ENCODE results near the gene EPN2. TPM values are rescaled to one million over a fixed set of nuclear protein-coding genes. Genes with fewer than 3 reads are reported as not detected.

Gene EPN2
- polyA plus RNA-seq, 1 donor (not counting 4 experiments of a cell fraction or from before 2014, with no cell fraction given), result 30.2 TPM

GRCh38 chr17:19363114-19363438 lies 125.9 kb downstream of the EPN2 start:
- peak overlapping the region; percentile 61 for H2AFZ ChIP-seq (ENCODE audit: control insufficient read depth, low read length)
- peaks cover 2% of the 10 kb centered on the region for H3K79me2 ChIP-seq (ENCODE audit: control insufficient read depth, insufficient read depth, low read length)
- no peak overlapping the region for H3K9ac ChIP-seq (ENCODE audit: control insufficient read depth, extremely low read depth, insufficient read depth, low read length)
- DNase-seq (ENCODE audit: low read depth, low spot score) (no peak), FAIRE-seq (no peak)
- peak overlapping the region; percentile 67 for H3K4me2 ChIP-seq (ENCODE audit: control insufficient read depth, extremely low read depth, insufficient read depth, low read depth, low read length)
- peaks cover 0 to 5% of the 10 kb centered on the region in 2 experiments for H3K36me3 ChIP-seq (ENCODE audit: control insufficient read depth in 2 of 2, extremely low read depth in 1 of 2, insufficient read depth in 2 of 2, low read length in 2 of 2)
- no peaks in the 10 kb centered on the region for H3K27me3 ChIP-seq (ENCODE audit: control insufficient read depth, extremely low read depth, insufficient read depth, low read length)
- dilution Hi-C loops (cut with MboI; ENCODE audit: extremely low pct_ligation_motif_present, low sequenced_read_pairs), result loop anchor here (5.0 to 25.0 kb wide), 2 partner anchors 94 to 299 kb away; no protein-coding TSS in a partner anchor
- no peaks in the 10 kb centered on the region for H4K20me1 ChIP-seq (ENCODE audit: control insufficient read depth, extremely low read depth, insufficient read depth, low read length)
- TF ChIP-seq EZH2 (IDR thresholded peaks at IDR 0.05; ENCODE audit: low read length) (no peak), CTCF (optimal IDR thresholded peaks at IDR 0.05 in 1 of 3, IDR thresholded peaks at IDR 0.05 in 1 of 3, conservative IDR thresholded peaks at IDR 0.05 in 1 of 3; ENCODE audit: extremely low read depth in 1 of 3, insufficient read depth in 2 of 3, low read length in 3 of 3) (no peak)
- H3K4me3 ChIP-seq (ENCODE audit: control insufficient read depth in 2 of 3, extremely low read depth in 1 of 3, insufficient read depth in 2 of 3, low read depth in 1 of 3, low read length in 3 of 3), result peak overlapping the region; percentile 68 to 90 (median 85)
- H3K9me3 ChIP-seq (ENCODE audit: control insufficient read depth, low read depth, low read length), result no peaks in the 10 kb centered on the region
- H3K4me1 ChIP-seq (ENCODE audit: control insufficient read depth, extremely low read depth, insufficient read depth, low read length), result peaks cover 12% of the 10 kb centered on the region
- H3K9me1 ChIP-seq (ENCODE audit: control insufficient read depth, extremely low read depth, insufficient read depth, low read length), result no peaks in the 10 kb centered on the region
- no peak overlapping the region for H3K27ac ChIP-seq (ENCODE audit: control insufficient read depth, insufficient read depth, low read length)

- Histone ChIP-seq H3K9me1 (ENCODE audit: control insufficient read depth, extremely low read depth, insufficient read depth, low read length) (no peaks in the 10 kb centered on the region), H3K36me3 (ENCODE audit: control insufficient read depth in 2 of 2, extremely low read depth in 1 of 2, insufficient read depth in 2 of 2, low read length in 2 of 2) (peaks cover 0 to 5% of the 10 kb centered on the region in 2 experiments), H3K4me2 (ENCODE audit: control insufficient read depth, extremely low read depth, insufficient read depth, low read depth, low read length) (no peak overlapping the region), H3K79me2 (ENCODE audit: control insufficient read depth, insufficient read depth, low read length) (peaks cover 2% of the 10 kb centered on the region), H3K27ac (ENCODE audit: control insufficient read depth, insufficient read depth, low read length) (no peak overlapping the region), H3K27me3 (ENCODE audit: control insufficient read depth, extremely low read depth, insufficient read depth, low read length) (no peaks in the 10 kb centered on the region), H3K9ac (ENCODE audit: control insufficient read depth, extremely low read depth, insufficient read depth, low read length) (no peak overlapping the region), H3K4me3 (ENCODE audit: control insufficient read depth in 2 of 3, extremely low read depth in 1 of 3, insufficient read depth in 2 of 3, low read depth in 1 of 3, low read length in 3 of 3) (no peak overlapping the region), H2AFZ (ENCODE audit: control insufficient read depth, low read length) (no peak overlapping the region), H3K4me1 (ENCODE audit: control insufficient read depth, extremely low read depth, insufficient read depth, low read length) (peaks cover 12% of the 10 kb centered on the region), H4K20me1 (ENCODE audit: control insufficient read depth, extremely low read depth, insufficient read depth, low read length) (no peaks in the 10 kb centered on the region), H3K9me3 (ENCODE audit: control insufficient read depth, low read depth, low read length) (no peaks in the 10 kb centered on the region)
- DNase-seq (ENCODE audit: low read depth, low spot score) (no peak), FAIRE-seq (no peak)
- no peak for TF ChIP-seq CTCF (optimal IDR thresholded peaks at IDR 0.05 in 1 of 3, IDR thresholded peaks at IDR 0.05 in 1 of 3, conservative IDR thresholded peaks at IDR 0.05 in 1 of 3; ENCODE audit: extremely low read depth in 1 of 3, insufficient read depth in 2 of 3, low read length in 3 of 3)
- dilution Hi-C loops (cut with MboI; ENCODE audit: extremely low pct_ligation_motif_present, low sequenced_read_pairs), result loop anchor here (5.0 to 25.0 kb wide), 2 partner anchors 94 to 299 kb away; no protein-coding TSS in a partner anchor
Observed at GRCh38 chr17:19363460-19364035, 126.4 kb downstream of the EPN2 start.

All from keratinocyte (primary cell).